Thyroid gland (tissue), 4 donors: Measurements from ENCODE around the gene ATP2A3. TPM values are rescaled to one million over a fixed set of nuclear protein-coding genes. Genes with fewer than 3 reads are reported as not detected.

Experiments
- DNase-seq, 2 donors: peaks; one replicate each; pipeline ENCODE4 v3.0.0-alpha.2; 2019
- H3K27ac ChIP-seq, 3 donors: fragments of 200-600 bp; sonication (generic); 1 replicate in 2 of 3; 2 replicates in 1 of 3; pipeline ENCODE4 v1.5.1; 2016 to 2019; ENCODE audit warnings: mild to moderate bottlenecking in 1 of 3, moderate library complexity in 1 of 3
- H3K27me3 ChIP-seq: fragments of 200-600 bp; sonication (generic); one replicate; pipeline ENCODE4 v1.5.1; 2019
- H3K36me3 ChIP-seq, 2 donors: fragments of 200-600 bp; sonication (generic); one replicate each; pipeline ENCODE4 v1.5.1; 2016 to 2019
- H3K4me1 ChIP-seq, 2 donors: fragments of 200-600 bp; sonication (generic); one replicate each; pipeline ENCODE4 v1.5.1; 2017 to 2019
- H3K4me3 ChIP-seq, 3 donors: fragments of 200-600 bp; sonication (generic); replicated peaks in 1 of 3; 1 replicate in 2 of 3; 2 replicates in 1 of 3; pipeline ENCODE4 v1.5.1; 2016; ENCODE audit warnings: mild to moderate bottlenecking in 1 of 3
- H3K9me3 ChIP-seq: fragments of 200-600 bp; sonication (generic); one replicate; pipeline ENCODE4 v1.5.1; 2017
- CTCF ChIP-seq, 6 experiments: fragments of 200-600 bp in 3 of 6; fragments of 450-650 bp in 3 of 6; sonication (generic) in 3 of 6; IDR thresholded peaks; one replicate each; pipeline ENCODE4 v1.5.1; 2016 to 2019; ENCODE audit warnings: antibody characterized with exemption in 6 of 6, mild to moderate bottlenecking in 2 of 6, inconsistent platforms in 1 of 6, moderate library complexity in 1 of 6
- POLR2A ChIP-seq, 2 donors: fragments of 450-650 bp; IDR thresholded peaks; one replicate each; pipeline ENCODE4 v1.6.1; 2017; ENCODE audit warnings: antibody characterized with exemption in 2 of 2, mild to moderate bottlenecking in 2 of 2, moderate library complexity in 1 of 2
- WGBS, 2 donors: methylation state at CpG; one replicate each; pipeline ENCODE4 v1.1.5; 2017; 5-methylcytosine and 5-hydroxymethylcytosine counted together
- intact Hi-C: fragments of 100-400 bp; cut with DNase I; formaldehyde crosslinking; loops from one replicate; pipeline ENCODE4 v1.15.1; 2023
- total RNA-seq, 4 donors: library from RNA; depleted of rRNA; stranded (reverse); fragments of >200 nt; gene quantifications; one replicate each; pipeline ENCODE4 v1.2.3, GENCODE V29; 2016

The ATP2A3 gene
- total RNA-seq, result 10 to 100 TPM in 2 of 4 donors, 1 to 10 TPM in 2; 6.9 to 18.6 (median 9.1) TPM

DNA sequence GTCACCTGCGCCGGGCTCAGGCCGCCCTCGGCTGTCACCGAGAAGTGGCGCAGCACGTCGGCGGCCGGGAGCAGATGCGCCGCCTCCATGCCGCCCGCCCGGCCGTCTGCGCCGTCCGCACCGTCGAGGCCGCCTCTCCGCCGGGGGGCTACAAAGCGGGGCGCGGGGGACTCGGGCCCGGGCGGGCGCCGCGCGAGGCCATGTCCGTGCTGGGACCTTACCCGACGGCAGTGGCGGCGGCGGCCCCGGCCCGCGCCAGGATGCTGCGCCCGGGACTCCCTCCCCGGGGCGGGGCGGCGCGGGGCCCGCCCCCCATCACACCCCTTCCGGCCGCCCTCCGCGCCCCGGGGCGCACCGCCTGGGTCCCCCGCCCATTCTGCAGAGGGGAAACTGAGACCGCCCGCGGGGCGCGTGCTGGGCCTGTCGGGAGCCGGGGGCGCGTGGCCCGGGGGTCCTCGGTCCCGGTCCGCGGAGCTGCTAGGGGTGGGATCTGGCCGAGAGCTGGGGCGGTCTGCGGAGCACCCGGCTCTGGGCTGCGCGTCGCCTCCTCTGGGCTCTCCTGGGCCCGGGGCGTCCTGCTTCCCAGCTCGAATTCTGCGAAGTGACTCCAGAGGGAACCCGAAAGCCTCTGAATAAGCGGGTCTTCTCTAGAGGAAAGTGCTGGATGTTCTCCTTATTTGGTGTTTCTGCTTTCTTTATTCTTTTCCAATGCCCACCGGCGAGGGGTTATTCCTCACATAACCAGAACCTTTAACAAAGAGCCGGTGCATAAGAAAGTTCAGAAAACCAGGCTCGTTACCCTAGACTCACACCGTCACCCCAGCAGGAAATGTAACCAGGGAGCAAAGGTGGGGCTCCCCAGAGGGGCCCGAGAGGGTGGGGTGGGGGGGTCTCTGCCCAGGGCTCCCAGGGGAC lies at the start of gene ATP2A3:
Gene ATP2A3 (minus strand): TSS at position 235 of the 915 bp plus-strand sequence. CDS start 146 bp downstream, at position 89.
- H3K9me3 ChIP-seq, result no peaks in the 10 kb centered on the region
- 4 to 5% methylated on average over 10 to 15 of the region's 92 CpGs for WGBS, 2 donors
- H3K36me3 ChIP-seq, result no peaks in the 10 kb centered on the region
- H3K27ac ChIP-seq, result peak within 1 kb of the TSS in 1 of 3 donors; percentile 33
- DNase-seq, result peak in 1 of 2 donors; percentile 14
- intact Hi-C loops, result no loop called here
- TF ChIP-seq CTCF (IDR thresholded peaks at IDR 0.05) (no peak), POLR2A (IDR thresholded peaks at IDR 0.05) (no peak)
- peaks cover 4 to 26% of the 10 kb centered on the region in 2 donors for H3K4me1 ChIP-seq
- H3K4me3 ChIP-seq, result peak within 1 kb of the TSS in 2 of 3 donors; percentile 37 to 39
- peaks cover 3% of the 10 kb centered on the region for H3K27me3 ChIP-seq

- H3K4me1 ChIP-seq, result peaks cover 0 to 6% of the 10 kb centered on the region in 2 donors
- H3K36me3 ChIP-seq, result peaks cover 68 to 72% of the 10 kb centered on the region in 2 donors
- intact Hi-C loops, result no loop called here
- no peak for TF ChIP-seq POLR2A (IDR thresholded peaks at IDR 0.05)
- no peak for TF ChIP-seq CTCF (IDR thresholded peaks at IDR 0.05)
- WGBS, 2 donors, result 64 to 71% methylated on average over 2 of the region's 2 CpGs
- no peaks in the 10 kb centered on the region for H3K27me3 ChIP-seq
- H3K9me3 ChIP-seq, result no peaks in the 10 kb centered on the region
- no peak overlapping the region for H3K27ac ChIP-seq
- H3K4me3 ChIP-seq, result no peak overlapping the region
- DNase-seq, result no peak
Measured at GRCh38 chr17:4010754-4011153, 46.5 kb upstream of the ATP2A3 start.

- H3K27ac ChIP-seq, result no peak overlapping the region
- WGBS, 2 donors, result 87 to 91% methylated on average over 14 of the region's 17 CpGs
Measured at GRCh38 chr17:4009186-4009785, 45.0 kb upstream of the ATP2A3 start.

GRCh38 chr17:4008441-4009185 lies 44.4 kb upstream of the ATP2A3 start:
- H3K27ac ChIP-seq, result no peak overlapping the region
- 92 to 94% methylated on average over 19 to 25 of the region's 26 CpGs for WGBS, 2 donors
- no peaks in the 10 kb centered on the region for H3K27me3 ChIP-seq
- no peak for DNase-seq
- intact Hi-C loops, result no loop called here
- H3K36me3 ChIP-seq, result peaks cover 50 to 55% of the 10 kb centered on the region in 2 donors
- no peaks in the 10 kb centered on the region for H3K9me3 ChIP-seq
- H3K4me1 ChIP-seq, result peaks cover 0 to 6% of the 10 kb centered on the region in 2 donors
- no peak overlapping the region for H3K4me3 ChIP-seq
- TF ChIP-seq POLR2A (IDR thresholded peaks at IDR 0.05) (no peak), CTCF (IDR thresholded peaks at IDR 0.05) (no peak)

More at GRCh38 chr17:4009186-4009785, 45.0 kb upstream of the ATP2A3 start:
- intact Hi-C loops, result no loop called here
- H3K36me3 ChIP-seq, result peaks cover 57 to 62% of the 10 kb centered on the region in 2 donors
- DNase-seq, result no peak
- no peak overlapping the region for H3K4me3 ChIP-seq
- TF ChIP-seq CTCF (IDR thresholded peaks at IDR 0.05), result no peak
- no peak for TF ChIP-seq POLR2A (IDR thresholded peaks at IDR 0.05)
- H3K27me3 ChIP-seq, result no peaks in the 10 kb centered on the region
- H3K4me1 ChIP-seq, result peaks cover 0 to 6% of the 10 kb centered on the region in 2 donors
- no peaks in the 10 kb centered on the region for H3K9me3 ChIP-seq
